Stimulated activated CD8-positive, alpha-beta memory T cell treated with anti-CD3 and anti-CD28 coated beads, Interleukin-12 subunit alpha, Interleukin-12 subunit beta, amount 100 ng/mL, for 1 hour (primary cell): ENCODE results near the gene S1PR4.

Source experiments
- DNase-seq: peaks from one replicate; pipeline ENCODE4 v3.0.0-alpha.2; 2020; ENCODE audit warnings: low read depth

S1PR4 gene

DNA sequence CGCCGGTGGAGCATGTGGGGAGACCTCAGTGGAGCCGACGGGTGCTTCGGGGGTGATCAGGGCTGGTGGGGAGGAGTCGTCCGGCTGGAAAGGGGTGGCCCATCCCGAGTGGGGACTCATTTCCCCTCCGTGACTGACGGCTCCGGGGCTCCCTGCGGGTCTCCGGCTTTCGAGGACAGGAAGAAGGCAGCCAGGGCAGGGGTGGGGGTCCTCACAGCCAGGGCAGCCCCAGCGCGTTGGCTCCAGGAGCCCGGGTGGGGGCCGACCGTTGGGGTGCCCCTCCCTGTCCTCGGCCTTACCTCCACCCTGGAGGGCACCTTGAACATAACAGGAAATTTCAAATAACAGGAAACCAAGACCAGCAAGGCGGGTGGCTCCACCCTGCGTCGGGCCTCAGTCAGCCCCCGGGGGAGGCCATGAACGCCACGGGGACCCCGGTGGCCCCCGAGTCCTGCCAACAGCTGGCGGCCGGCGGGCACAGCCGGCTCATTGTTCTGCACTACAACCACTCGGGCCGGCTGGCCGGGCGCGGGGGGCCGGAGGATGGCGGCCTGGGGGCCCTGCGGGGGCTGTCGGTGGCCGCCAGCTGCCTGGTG, at the start of gene S1PR4:
Gene S1PR4, plus strand, starts transcription at position 393 of the 596 bp plus-strand sequence. Its CDS starts 24 bp downstream, at position 417.
- DNase-seq, result peak; percentile 51

- no peak for DNase-seq
Measured at GRCh38 chr19:3129112-3129511, 49.5 kb upstream of the S1PR4 start.

DNA sequence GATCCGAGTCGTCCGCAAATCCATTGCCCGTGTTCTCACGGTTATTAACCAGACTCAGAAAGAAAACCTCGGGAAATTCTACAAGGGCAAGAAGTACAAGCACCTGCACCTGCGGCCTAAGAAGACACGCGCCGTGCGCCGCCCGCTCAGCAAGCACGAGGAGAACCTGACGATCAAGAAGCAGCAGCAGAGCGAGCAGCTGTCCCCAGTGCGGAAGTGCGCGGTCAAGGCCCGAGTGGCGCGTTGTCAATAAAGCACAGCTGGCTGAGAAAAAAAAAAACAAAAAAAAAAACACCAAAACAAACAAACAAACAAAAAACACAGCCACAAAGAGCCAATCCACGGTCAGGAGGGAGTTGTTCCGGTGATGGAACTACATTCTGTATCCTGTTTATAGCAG, 47.4 kb upstream of the S1PR4 start:
- DNase-seq, result no peak

GRCh38 chr19:3132971-3133792, 45.4 kb upstream of the S1PR4 start:
- DNase-seq, result peak; percentile 57

- no peak for DNase-seq
Measured at GRCh38 chr19:3133793-3134116, 44.8 kb upstream of the S1PR4 start.

DNA sequence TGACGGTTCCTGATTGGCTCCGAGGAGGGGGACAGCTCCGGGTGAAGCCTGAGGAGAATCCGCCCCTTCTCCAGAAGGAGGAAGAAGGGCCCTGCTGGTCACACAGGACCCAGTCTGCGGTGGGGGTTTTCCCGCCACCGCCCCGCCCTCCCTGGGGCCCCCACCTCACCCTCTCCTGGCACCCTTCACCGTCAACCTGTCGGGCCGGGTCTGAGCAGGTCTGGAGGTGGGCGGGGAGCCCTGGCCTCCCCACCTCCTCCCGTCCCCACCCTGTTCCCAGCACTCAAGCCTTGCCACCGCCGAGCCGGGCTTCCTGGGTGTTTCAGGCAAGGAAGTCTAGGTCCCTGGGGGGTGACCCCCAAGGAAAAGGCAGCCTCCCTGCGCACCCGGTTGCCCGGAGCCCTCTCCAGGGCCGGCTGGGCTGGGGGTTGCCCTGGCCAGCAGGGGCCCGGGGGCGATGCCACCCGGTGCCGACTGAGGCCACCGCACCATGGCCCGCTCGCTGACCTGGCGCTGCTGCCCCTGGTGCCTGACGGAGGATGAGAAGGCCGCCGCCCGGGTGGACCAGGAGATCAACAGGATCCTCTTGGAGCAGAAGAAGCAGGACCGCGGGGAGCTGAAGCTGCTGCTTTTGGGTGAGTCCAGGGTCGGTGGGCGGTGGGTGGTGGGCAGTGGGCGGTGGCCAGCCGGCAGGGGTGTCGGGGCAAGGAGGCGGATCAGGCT, 42.4 kb upstream of the S1PR4 start, which contains the start of gene GNA15:
Gene GNA15, plus strand, starts transcription at position 73 of the 723 bp plus-strand sequence. Its CDS starts 418 bp downstream, at position 491.
- DNase-seq, result no peak

DNA sequence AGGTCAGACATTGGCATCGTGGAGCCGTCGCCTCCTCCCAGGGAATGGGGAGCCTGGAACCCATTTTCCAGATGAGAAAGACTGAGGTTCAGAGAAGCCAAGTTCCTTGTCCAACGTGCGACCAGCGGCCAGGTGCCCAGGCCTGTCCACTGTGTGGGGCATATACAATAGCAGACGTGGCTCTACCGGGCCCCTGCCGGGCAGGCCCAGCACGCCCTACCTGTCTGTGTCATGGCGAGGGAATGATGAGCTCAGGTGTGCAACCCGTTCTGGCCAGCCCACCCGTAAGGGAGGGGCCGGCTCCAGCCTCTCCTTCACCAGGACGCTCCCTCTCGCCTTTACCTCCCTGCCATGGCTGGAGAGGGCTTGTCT, 41.9 kb upstream of the S1PR4 start:
- DNase-seq, result no peak

GRCh38 chr19:3137119-3137518, 41.5 kb upstream of the S1PR4 start:
- DNase-seq, result no peak

DNA sequence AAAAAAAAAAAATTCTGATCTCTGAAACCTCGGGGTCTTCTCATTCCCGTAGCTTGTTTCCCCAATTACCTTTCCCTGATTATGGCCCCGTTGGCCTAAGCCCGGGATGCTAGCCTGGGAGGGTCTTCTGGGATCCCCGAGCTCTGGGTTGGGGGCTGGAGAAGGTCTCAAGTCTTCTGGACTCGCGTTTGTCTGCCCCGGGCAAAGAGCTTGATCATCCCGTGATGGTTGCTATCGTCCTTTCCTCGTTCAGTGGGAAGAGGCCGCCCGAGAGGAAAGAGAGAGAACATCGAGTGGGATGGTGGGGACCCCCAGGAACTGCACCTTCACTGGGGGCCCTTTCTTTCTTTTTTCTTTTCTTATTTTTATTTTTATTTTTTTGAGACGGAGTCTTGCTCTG, 40.3 kb upstream of the S1PR4 start:
- no peak for DNase-seq

GRCh38 chr19:3140667-3141038, 37.9 kb upstream of the S1PR4 start:
- no peak for DNase-seq

DNA sequence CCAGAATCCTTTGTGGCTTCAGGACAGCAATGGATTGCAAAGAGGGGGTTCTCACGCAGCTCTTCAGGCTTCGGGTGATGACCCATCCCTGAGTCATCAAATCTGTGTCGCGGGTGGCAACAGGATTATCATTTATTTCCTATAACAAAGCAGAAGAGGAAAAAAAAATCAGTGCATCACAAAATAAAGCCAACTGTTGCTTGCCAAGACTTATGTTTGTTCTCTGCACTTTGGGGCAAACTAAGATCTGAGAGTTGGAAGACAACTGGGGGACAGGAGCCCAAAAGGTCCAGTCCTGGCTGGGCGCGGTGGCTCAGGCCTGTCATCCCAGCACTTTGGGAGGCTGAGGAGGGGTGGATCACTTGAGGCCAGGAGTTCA, 36.3 kb upstream of the S1PR4 start:
- DNase-seq, result no peak

DNA sequence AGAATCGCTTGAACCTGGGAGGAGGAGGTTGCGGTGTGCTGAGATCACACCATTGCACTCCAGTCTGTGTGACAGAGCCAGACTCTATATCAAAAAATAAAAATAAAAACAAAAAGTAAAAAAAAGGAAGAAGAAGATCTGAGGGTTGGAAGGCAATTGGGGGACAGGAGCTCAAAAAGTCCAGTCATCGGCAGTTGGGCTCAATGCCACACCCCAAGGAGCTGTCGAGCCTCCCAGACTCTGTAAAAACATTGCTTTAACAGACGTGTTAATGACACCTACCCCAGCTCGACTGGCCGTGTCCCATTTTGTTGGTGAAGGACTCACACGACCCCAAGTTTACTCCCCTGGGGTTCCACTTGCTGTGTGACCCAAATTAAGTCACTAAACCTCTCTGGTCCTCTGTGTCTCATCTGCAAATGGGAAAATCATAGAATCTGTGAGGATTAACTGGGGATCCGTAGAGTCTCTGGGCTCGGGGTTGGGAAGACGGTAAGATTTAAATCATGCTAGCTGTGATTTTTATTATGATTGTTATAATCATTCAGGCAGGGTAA, 35.7 kb upstream of the S1PR4 start:
- DNase-seq, result no peak

- DNase-seq, result no peak
Measured at GRCh38 chr19:3145909-3146676, 32.5 kb upstream of the S1PR4 start.

- DNase-seq, result peak; percentile 55
Measured at GRCh38 chr19:3146677-3147100, 31.9 kb upstream of the S1PR4 start.

DNA sequence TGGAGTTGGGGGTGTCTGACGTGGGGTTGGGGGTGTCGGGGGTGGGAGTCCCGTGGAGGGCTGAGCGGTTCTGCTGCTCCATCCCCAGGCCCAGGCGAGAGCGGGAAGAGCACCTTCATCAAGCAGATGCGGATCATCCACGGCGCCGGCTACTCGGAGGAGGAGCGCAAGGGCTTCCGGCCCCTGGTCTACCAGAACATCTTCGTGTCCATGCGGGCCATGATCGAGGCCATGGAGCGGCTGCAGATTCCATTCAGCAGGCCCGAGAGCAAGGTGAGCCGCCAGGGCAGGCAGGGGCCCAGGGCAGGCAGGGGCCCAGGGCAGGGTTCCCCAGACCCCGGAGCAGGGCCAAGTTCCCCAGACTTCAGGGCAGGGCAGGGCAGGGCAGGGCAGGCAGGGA, 30.1 kb upstream of the S1PR4 start:
- no peak for DNase-seq

- DNase-seq, result no peak
Measured at GRCh38 chr19:3149089-3149488, 29.5 kb upstream of the S1PR4 start.

- DNase-seq, result no peak
Measured at GRCh38 chr19:3149526-3150505, 28.8 kb upstream of the S1PR4 start.

DNA sequence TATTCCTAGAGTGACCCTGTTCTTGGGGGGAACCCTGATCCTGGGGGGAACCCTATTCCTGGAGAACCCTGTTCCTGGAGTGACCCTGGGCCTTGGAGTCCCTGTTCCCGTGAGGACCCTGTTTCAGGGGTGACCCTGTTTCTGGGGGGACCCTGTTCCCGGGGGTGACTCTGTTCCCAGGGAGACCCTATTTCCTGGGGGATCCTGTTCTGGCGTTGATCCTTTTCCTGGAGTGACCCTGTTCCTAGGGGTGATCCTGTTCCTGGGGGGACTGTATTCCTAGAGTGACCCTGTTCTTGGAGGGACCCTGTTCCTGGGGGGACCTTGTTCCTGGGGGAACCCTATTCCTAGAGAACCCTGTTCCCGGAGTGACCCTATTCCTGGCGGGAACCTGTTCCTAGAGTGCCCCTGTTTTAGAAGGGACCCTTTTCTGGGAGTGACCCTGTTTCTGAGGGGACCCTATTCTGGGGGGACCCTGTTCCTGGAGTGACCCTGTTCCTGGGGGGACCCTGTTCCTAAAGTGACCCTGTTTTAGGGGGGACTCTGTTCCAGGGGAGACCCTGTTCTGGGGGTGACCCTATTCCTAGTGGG, 27.7 kb upstream of the S1PR4 start:
- no peak for DNase-seq

GRCh38 chr19:3151563-3152418, 26.8 kb upstream of the S1PR4 start:
- DNase-seq, result no peak

GRCh38 chr19:3152419-3152780, 26.2 kb upstream of the S1PR4 start:
- DNase-seq, result no peak
